Mucosa of descending colon (tissue), 3 donors: ENCODE results near the gene F7. TPM values are rescaled to one million over a fixed set of nuclear protein-coding genes. Genes with fewer than 3 reads are reported as not detected.

Experiments used
- ATAC-seq: fragments of 200-7000 bp; cut with Tn5 transposase; one replicate; pipeline ENCODE4 v1.9.1; 2020; ENCODE audit warnings: mild to moderate bottlenecking, moderate library complexity
- DNase-seq, 3 donors: peaks; one replicate each; pipeline ENCODE4 v3.0.0-alpha.2; 2020
- H3K36me3 ChIP-seq: fragments of 200-600 bp; one replicate; pipeline ENCODE4 v1.8.0; 2021; ENCODE audit warnings: low read depth, mild to moderate bottlenecking
- H3K4me1 ChIP-seq: fragments of 200-600 bp; one replicate; pipeline ENCODE4 v1.8.0; 2021; ENCODE audit warnings: low read depth, mild to moderate bottlenecking
- H3K4me3 ChIP-seq: fragments of 200-600 bp; one replicate; pipeline ENCODE4 v1.8.0; 2021; ENCODE audit warnings: mild to moderate bottlenecking
- H3K9me3 ChIP-seq: fragments of 200-600 bp; one replicate; pipeline ENCODE4 v1.8.0; 2021; ENCODE audit warnings: mild to moderate bottlenecking
- CTCF ChIP-seq: fragments of 200-600 bp; IDR thresholded peaks from one replicate; pipeline ENCODE4 v1.8.0; 2022; ENCODE audit warnings: antibody characterized with exemption, mild to moderate bottlenecking
- intact Hi-C, 2 donors: fragments of 100-400 bp; cut with DNase I in 1 of 2; cut with micrococcal nuclease in 1 of 2; formaldehyde crosslinking; loops; one replicate each; pipeline versions ENCODE4 v1.11.0 to v1.11.1; 2022; cut with DNase I, micrococcal nuclease
- total RNA-seq, 3 donors: library from RNA; stranded (reverse); fragmentation: NEBNext Ultra II Directional in 2 of 3; extraction: Animal tissue kit (Norgen Biotek cat#: 25700) in 2 of 3; gene quantifications; one replicate each; pipeline versions ENCODE4 v1.2.1 to v1.2.4, GENCODE V29; 2021 to 2023
- donor health status: DM: no; HTN: no; CAD: no; lungs with moderate emphysema.
- donor health status: DM: no; HTN: no; CAD: no.
- donor health status: DM: no; HTN: yes; CAD: no.

Gene F7
- total RNA-seq, 3 donors from 2014 or later: 0.19 TPM; not detected in 2

- DNase-seq (peak in 1 of 3 donors; percentile 41), ATAC-seq (no peak)
- no peak for TF ChIP-seq CTCF
- H3K36me3 ChIP-seq: no peaks in the 10 kb centered on the region
- intact Hi-C loops: no loop called here
- no peaks in the 10 kb centered on the region for H3K9me3 ChIP-seq
- H3K4me1 ChIP-seq: no peaks in the 10 kb centered on the region
- no peak overlapping the region for H3K4me3 ChIP-seq
Observed at GRCh38 chr13:113059891-113060290, 45.7 kb upstream of the F7 start.

- ATAC-seq: no peak
- no peak for TF ChIP-seq CTCF
- Histone ChIP-seq H3K36me3 (no peaks in the 10 kb centered on the region), H3K9me3 (no peaks in the 10 kb centered on the region), H3K4me1 (no peaks in the 10 kb centered on the region), H3K4me3 (no peak overlapping the region)
- DNase-seq: peak in 1 of 3 donors; percentile 27
- intact Hi-C loops: no loop called here
Observed at GRCh38 chr13:113060557-113061270, 44.9 kb upstream of the F7 start.

GRCh38 chr13:113061271-113061625 is 44.3 kb upstream of the F7 start:
- no peak overlapping the region for H3K4me3 ChIP-seq
- DNase-seq (peak in 1 of 3 donors; percentile 19), ATAC-seq (no peak)
- no peaks in the 10 kb centered on the region for H3K9me3 ChIP-seq
- intact Hi-C loops: no loop called here
- TF ChIP-seq CTCF: no peak
- H3K4me1 ChIP-seq: no peaks in the 10 kb centered on the region
- no peaks in the 10 kb centered on the region for H3K36me3 ChIP-seq

GRCh38 chr13:113061796-113062425 is 43.7 kb upstream of the F7 start:
- ATAC-seq (no peak), DNase-seq (peak in 1 of 3 donors; percentile 19)
- no peaks in the 10 kb centered on the region for H3K36me3 ChIP-seq
- no peak for TF ChIP-seq CTCF
- no peak overlapping the region for H3K4me3 ChIP-seq
- H3K9me3 ChIP-seq: no peaks in the 10 kb centered on the region
- H3K4me1 ChIP-seq: no peaks in the 10 kb centered on the region
- intact Hi-C loops: no loop called here

GRCh38 chr13:113062691-113063090 is 42.9 kb upstream of the F7 start:
- DNase-seq: peak in 1 of 3 donors; percentile 10
- TF ChIP-seq CTCF: no peak
- intact Hi-C loops: no loop called here

More at GRCh38 chr13:113062691-113063090, 42.9 kb upstream of the F7 start:
- ATAC-seq: no peak
- H3K36me3 ChIP-seq: no peaks in the 10 kb centered on the region
- no peaks in the 10 kb centered on the region for H3K4me1 ChIP-seq
- no peaks in the 10 kb centered on the region for H3K9me3 ChIP-seq
- H3K4me3 ChIP-seq: no peak overlapping the region
